HepG2 (cell line): Measurements from ENCODE around the gene NARF. TPM values are rescaled to one million over a fixed set of nuclear protein-coding genes. Genes with fewer than 3 reads are reported as not detected.

ENCODE experiments used
- ARNT ChIP-seq: fragments of 450-650 bp; IDR thresholded peaks from 2 replicates; pipeline ENCODE4 v1.6.1; 2017
- CEBPG ChIP-seq: IDR thresholded peaks from 2 replicates; pipeline ENCODE4 v1.6.1; 2016
- GATAD2A ChIP-seq: IDR thresholded peaks from 2 replicates; pipeline ENCODE4 v1.6.1; 2016
- HNRNPUL1 ChIP-seq: fragments of 200-400 bp; formaldehyde crosslinking; IDR thresholded peaks from 2 replicates; pipeline ENCODE4 v1.6.1; 2017; ENCODE audit warnings: low read depth, mild to moderate bottlenecking, low read length, moderate library complexity
- MAF1 ChIP-seq: sonication (generic); formaldehyde crosslinking; IDR thresholded peaks from 2 replicates; pipeline ENCODE4 v1.5.0; 2020; ENCODE audit warnings: missing genetic modification reagents, borderline replicate concordance
- MAFG ChIP-seq: sonication (generic); formaldehyde crosslinking; IDR thresholded peaks from 2 replicates; pipeline ENCODE4 v1.5.1; 2020; ENCODE audit warnings: mild to moderate bottlenecking, missing genetic modification reagents
- MED1 ChIP-seq: sonication (generic); formaldehyde crosslinking; IDR thresholded peaks from 2 replicates; pipeline ENCODE4 v1.4.0; 2020; ENCODE audit warnings: missing genetic modification reagents
- MIXL1 ChIP-seq: IDR thresholded peaks from 2 replicates; pipeline ENCODE4 v1.6.1; 2016
- RBM39 ChIP-seq: fragments of 200-400 bp; formaldehyde crosslinking; IDR thresholded peaks from one replicate; pipeline ENCODE4 v1.6.1; 2018; ENCODE audit warnings: antibody characterized with exemption, mild to moderate bottlenecking, low read depth, low read length; ENCODE audit not compliant: poor library complexity, severe bottlenecking
- TCF12 ChIP-seq, 2 experiments: fragments of 450-650 bp in 1 of 2; sonication (generic) in 1 of 2; formaldehyde crosslinking in 1 of 2; IDR thresholded peaks; 2 replicates each; pipeline versions ENCODE4 v1.6.1 to v1.8.0; 2017 to 2022; ENCODE audit warnings: antibody characterized with exemption in 1 of 2, mild to moderate bottlenecking in 1 of 2, missing genetic modification reagents in 1 of 2, moderate library complexity in 1 of 2
- TCF7 ChIP-seq: sonication (generic); IDR thresholded peaks from 2 replicates; pipeline ENCODE4 v1.6.1; 2016; ENCODE audit warnings: antibody characterized with exemption, low read depth
- ZNF333 ChIP-seq: sonication (generic); formaldehyde crosslinking; IDR thresholded peaks from 2 replicates; pipeline ENCODE4 v1.4.0; 2020; ENCODE audit warnings: mild to moderate bottlenecking, missing genetic modification reagents, borderline replicate concordance
- ZNF460 ChIP-seq: sonication (generic); formaldehyde crosslinking; IDR thresholded peaks from 2 replicates; pipeline ENCODE4 v1.5.1; 2020; ENCODE audit warnings: missing genetic modification reagents, mild to moderate bottlenecking, borderline replicate concordance
- ZNF543 ChIP-seq: sonication (generic); formaldehyde crosslinking; IDR thresholded peaks from 2 replicates; pipeline ENCODE4 v1.4.0; 2020; ENCODE audit warnings: mild to moderate bottlenecking, missing genetic modification reagents
- ZNF570 ChIP-seq: sonication (generic); formaldehyde crosslinking; IDR thresholded peaks from 2 replicates; pipeline ENCODE4 v1.4.0; 2020; ENCODE audit warnings: mild to moderate bottlenecking, missing genetic modification reagents, borderline replicate concordance
- ZNF678 ChIP-seq: sonication (generic); formaldehyde crosslinking; IDR thresholded peaks from 2 replicates; pipeline ENCODE4 v1.4.0; 2020; ENCODE audit warnings: mild to moderate bottlenecking, missing genetic modification reagents
- ZNF773 ChIP-seq: sonication (generic); formaldehyde crosslinking; IDR thresholded peaks from 2 replicates; pipeline ENCODE4 v1.4.0; 2020; ENCODE audit warnings: missing genetic modification reagents, borderline replicate concordance
- ZNF839 ChIP-seq: sonication (generic); formaldehyde crosslinking; IDR thresholded peaks from 2 replicates; pipeline ENCODE4 v1.4.0; 2020; ENCODE audit warnings: missing genetic modification reagents, mild to moderate bottlenecking, borderline replicate concordance
- polyA plus RNA-seq, 8 experiments: library from polyadenylated mRNA; depleted of rRNA in 3 of 8; stranded (reverse) in 7 of 8; unstranded in 1 of 8; fragments of >200 nt; fragmentation: Illumina TruSeq in 4 of 8; extraction: Trizol in 4 of 8; gene quantifications; 2 replicates each; pipeline versions ENCODE4 v1.2.1 to v1.2.3, GENCODE V29; 2011 to 2016; ENCODE audit warnings: low read depth in 4 of 8, missing spikeins in 1 of 8, mixed read lengths in 1 of 8; ENCODE audit not compliant: insufficient read depth in 1 of 8
- total RNA-seq, 5 experiments: library from RNA; depleted of rRNA; stranded (reverse); fragments of >200 nt; fragmentation: Illumina TruSeq; extraction: Trizol; gene quantifications; 2 replicates each; pipeline ENCODE4 v1.2.3, GENCODE V29; 2016; ENCODE audit warnings: low read depth in 1 of 5
- TF ChIP-seq, protein P1 (sequence below): IDR thresholded peaks from 2 replicates; pipeline ENCODE4 v1.6.1; 2016; ENCODE audit warnings: low read depth, missing genetic modification reagents, missing compliant biosample characterization
- TF ChIP-seq, protein P2 (sequence below): sonication (generic); formaldehyde crosslinking; IDR thresholded peaks from 2 replicates; pipeline ENCODE4 v1.5.0; 2020; ENCODE audit warnings: mild to moderate bottlenecking, missing genetic modification reagents
- TF ChIP-seq, protein P3 (sequence below): IDR thresholded peaks from 2 replicates; pipeline ENCODE4 v1.6.1; 2018; ENCODE audit warnings: missing genetic modification reagents, mild to moderate bottlenecking, missing compliant biosample characterization
- TF ChIP-seq, protein P4 (sequence below): sonication (generic); formaldehyde crosslinking; IDR thresholded peaks from 2 replicates; pipeline ENCODE4 v1.4.0; 2020; ENCODE audit warnings: low read depth, mild to moderate bottlenecking, missing genetic modification reagents

The NARF gene
- total and polyA plus RNA-seq, 2 of the 13 experiments (the other 11 are each of a cell fraction or from before 2014, with no cell fraction given): 61.1 to 144 TPM

DNA sequence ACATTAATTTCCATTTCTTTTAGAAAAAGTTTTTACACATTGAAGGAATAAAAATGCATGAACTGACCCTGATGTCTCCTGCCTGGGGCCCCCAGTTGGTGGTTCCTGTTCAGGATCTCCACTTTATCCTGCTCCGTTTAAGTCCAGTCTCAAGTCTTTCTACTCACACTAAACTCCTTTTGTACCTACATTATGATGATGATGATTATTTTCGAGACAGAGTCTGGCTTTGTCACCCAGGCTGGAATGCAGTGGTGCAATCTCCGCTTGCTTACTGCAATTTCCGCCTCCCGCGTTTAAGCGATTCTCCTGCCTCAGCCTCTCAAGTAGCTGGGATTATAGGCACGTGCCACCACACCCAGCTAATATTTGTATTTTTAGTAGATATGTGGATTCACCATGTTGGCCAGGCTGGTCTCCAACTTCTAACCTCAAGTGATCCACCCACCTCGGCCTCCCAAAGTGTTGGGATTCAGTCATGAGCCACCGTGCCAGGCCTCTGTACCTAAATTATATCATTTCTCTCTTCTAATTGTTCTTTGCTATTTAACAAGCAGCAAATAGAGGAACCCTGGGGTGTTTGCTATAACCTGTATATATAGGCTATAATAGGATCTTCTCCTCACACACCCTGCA, 58.8 kb downstream of the NARF start (continued):
- TF ChIP-seq, protein P1, sequence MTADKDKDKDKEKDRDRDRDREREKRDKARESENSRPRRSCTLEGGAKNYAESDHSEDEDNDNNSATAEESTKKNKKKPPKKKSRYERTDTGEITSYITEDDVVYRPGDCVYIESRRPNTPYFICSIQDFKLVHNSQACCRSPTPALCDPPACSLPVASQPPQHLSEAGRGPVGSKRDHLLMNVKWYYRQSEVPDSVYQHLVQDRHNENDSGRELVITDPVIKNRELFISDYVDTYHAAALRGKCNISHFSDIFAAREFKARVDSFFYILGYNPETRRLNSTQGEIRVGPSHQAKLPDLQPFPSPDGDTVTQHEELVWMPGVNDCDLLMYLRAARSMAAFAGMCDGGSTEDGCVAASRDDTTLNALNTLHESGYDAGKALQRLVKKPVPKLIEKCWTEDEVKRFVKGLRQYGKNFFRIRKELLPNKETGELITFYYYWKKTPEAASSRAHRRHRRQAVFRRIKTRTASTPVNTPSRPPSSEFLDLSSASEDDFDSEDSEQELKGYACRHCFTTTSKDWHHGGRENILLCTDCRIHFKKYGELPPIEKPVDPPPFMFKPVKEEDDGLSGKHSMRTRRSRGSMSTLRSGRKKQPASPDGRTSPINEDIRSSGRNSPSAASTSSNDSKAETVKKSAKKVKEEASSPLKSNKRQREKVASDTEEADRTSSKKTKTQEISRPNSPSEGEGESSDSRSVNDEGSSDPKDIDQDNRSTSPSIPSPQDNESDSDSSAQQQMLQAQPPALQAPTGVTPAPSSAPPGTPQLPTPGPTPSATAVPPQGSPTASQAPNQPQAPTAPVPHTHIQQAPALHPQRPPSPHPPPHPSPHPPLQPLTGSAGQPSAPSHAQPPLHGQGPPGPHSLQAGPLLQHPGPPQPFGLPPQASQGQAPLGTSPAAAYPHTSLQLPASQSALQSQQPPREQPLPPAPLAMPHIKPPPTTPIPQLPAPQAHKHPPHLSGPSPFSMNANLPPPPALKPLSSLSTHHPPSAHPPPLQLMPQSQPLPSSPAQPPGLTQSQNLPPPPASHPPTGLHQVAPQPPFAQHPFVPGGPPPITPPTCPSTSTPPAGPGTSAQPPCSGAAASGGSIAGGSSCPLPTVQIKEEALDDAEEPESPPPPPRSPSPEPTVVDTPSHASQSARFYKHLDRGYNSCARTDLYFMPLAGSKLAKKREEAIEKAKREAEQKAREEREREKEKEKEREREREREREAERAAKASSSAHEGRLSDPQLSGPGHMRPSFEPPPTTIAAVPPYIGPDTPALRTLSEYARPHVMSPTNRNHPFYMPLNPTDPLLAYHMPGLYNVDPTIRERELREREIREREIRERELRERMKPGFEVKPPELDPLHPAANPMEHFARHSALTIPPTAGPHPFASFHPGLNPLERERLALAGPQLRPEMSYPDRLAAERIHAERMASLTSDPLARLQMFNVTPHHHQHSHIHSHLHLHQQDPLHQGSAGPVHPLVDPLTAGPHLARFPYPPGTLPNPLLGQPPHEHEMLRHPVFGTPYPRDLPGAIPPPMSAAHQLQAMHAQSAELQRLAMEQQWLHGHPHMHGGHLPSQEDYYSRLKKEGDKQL (CRISPR knock-in tag): peak; percentile 90
- TF ChIP-seq MAFG (CRISPR knock-in tag) (no peak), RBM39 (no peak), ZNF333 (no peak), CEBPG (CRISPR knock-in tag) (peak; percentile 99), ARNT (no peak), ZNF543 (CRISPR knock-in tag) (peak; percentile 61; the same call in 1 of the 2 replicates), ZNF773 (CRISPR knock-in tag) (no peak), TCF12 (IDR thresholded peaks at IDR 0.05) (no peak), TCF12 (CRISPR knock-in tag; IDR thresholded peaks at IDR 0.05) (no peak), HNRNPUL1 (no peak), MED1 (peak; percentile 91), TCF7 (peak; percentile 55), ZNF460 (CRISPR knock-in tag) (no peak; the same call in 1 of the 2 replicates), MIXL1 (CRISPR knock-in tag) (peak; percentile 83; the same call in 1 of the 2 replicates), ZNF570 (CRISPR knock-in tag) (no peak), ZNF839 (no peak), GATAD2A (CRISPR knock-in tag) (peak; percentile 97), MAF1 (CRISPR knock-in tag) (no peak), ZNF678 (no peak)
- TF ChIP-seq, protein P2, sequence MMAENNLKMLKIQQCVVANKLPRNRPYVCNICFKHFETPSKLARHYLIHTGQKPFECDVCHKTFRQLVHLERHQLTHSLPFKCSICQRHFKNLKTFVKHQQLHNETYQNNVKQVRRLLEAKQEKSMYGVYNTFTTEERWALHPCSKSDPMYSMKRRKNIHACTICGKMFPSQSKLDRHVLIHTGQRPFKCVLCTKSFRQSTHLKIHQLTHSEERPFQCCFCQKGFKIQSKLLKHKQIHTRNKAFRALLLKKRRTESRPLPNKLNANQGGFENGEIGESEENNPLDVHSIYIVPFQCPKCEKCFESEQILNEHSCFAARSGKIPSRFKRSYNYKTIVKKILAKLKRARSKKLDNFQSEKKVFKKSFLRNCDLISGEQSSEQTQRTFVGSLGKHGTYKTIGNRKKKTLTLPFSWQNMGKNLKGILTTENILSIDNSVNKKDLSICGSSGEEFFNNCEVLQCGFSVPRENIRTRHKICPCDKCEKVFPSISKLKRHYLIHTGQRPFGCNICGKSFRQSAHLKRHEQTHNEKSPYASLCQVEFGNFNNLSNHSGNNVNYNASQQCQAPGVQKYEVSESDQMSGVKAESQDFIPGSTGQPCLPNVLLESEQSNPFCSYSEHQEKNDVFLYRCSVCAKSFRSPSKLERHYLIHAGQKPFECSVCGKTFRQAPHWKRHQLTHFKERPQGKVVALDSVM (CRISPR knock-in tag): peak; percentile 95
- TF ChIP-seq, protein P3, sequence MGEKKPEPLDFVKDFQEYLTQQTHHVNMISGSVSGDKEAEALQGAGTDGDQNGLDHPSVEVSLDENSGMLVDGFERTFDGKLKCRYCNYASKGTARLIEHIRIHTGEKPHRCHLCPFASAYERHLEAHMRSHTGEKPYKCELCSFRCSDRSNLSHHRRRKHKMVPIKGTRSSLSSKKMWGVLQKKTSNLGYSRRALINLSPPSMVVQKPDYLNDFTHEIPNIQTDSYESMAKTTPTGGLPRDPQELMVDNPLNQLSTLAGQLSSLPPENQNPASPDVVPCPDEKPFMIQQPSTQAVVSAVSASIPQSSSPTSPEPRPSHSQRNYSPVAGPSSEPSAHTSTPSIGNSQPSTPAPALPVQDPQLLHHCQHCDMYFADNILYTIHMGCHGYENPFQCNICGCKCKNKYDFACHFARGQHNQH (CRISPR knock-in tag): peak; percentile 93
- TF ChIP-seq, protein P4, sequence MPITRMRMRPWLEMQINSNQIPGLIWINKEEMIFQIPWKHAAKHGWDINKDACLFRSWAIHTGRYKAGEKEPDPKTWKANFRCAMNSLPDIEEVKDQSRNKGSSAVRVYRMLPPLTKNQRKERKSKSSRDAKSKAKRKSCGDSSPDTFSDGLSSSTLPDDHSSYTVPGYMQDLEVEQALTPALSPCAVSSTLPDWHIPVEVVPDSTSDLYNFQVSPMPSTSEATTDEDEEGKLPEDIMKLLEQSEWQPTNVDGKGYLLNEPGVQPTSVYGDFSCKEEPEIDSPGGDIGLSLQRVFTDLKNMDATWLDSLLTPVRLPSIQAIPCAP (CRISPR knock-in tag): no peak
